GM12878 (cell line): ENCODE results near the gene XPOT. TPM values are rescaled to one million over a fixed set of nuclear protein-coding genes. Genes with fewer than 3 reads are reported as not detected.

Experiments used
- CBFB ChIP-seq: IDR thresholded peaks from 2 replicates; pipeline ENCODE4 v1.6.1; 2016; ENCODE audit warnings: antibody characterized with exemption, low read depth
- CBX5 ChIP-seq: sonication (generic); IDR thresholded peaks from 2 replicates; pipeline ENCODE4 v1.6.1; 2016; ENCODE audit warnings: low read depth, moderate library complexity, mild to moderate bottlenecking, inconsistent platforms
- CUX1 ChIP-seq: IDR thresholded peaks from 2 replicates; pipeline ENCODE4 v1.6.1; 2012; ENCODE audit warnings: improper control_type of control experiment, low read depth, low read length; ENCODE audit not compliant: insufficient replicate concordance
- DPF2 ChIP-seq: fragments of 450-650 bp; IDR thresholded peaks from 2 replicates; pipeline ENCODE4 v1.6.1; 2017; ENCODE audit warnings: mild to moderate bottlenecking
- FOXM1 ChIP-seq: IDR thresholded peaks from 2 replicates; pipeline ENCODE4 v1.6.1; 2012; ENCODE audit warnings: low read depth, mild to moderate bottlenecking, inconsistent platforms, low read length, moderate library complexity
- GABPA ChIP-seq: IDR thresholded peaks from 2 replicates; pipeline ENCODE4 v1.6.1; 2014; ENCODE audit warnings: antibody characterized with exemption, low read depth, mild to moderate bottlenecking, inconsistent platforms
- GATAD2B ChIP-seq: fragments of 450-650 bp; conservative IDR thresholded peaks from 2 replicates; pipeline ENCODE4 v1.6.1; 2017; ENCODE audit warnings: low read depth, mild to moderate bottlenecking, moderate library complexity
- HDAC2 ChIP-seq: fragments of 200-600 bp; sonication (generic); IDR thresholded peaks from 2 replicates; pipeline ENCODE4 v1.6.1; 2017
- IKZF1 ChIP-seq: fragments of 450-650 bp; conservative IDR thresholded peaks from 2 replicates; pipeline ENCODE4 v1.6.1; 2017; ENCODE audit warnings: antibody characterized with exemption, mild to moderate bottlenecking
- JUND ChIP-seq: IDR thresholded peaks from 2 replicates; pipeline ENCODE4 v1.6.1; 2012; ENCODE audit warnings: low read depth, mild to moderate bottlenecking, low read length, improper control_type of control experiment, moderate library complexity
- MAX ChIP-seq: IDR thresholded peaks from 2 replicates; pipeline ENCODE4 v1.6.1; 2012; ENCODE audit warnings: low read depth, low read length, improper control_type of control experiment
- NBN ChIP-seq: fragments of 450-650 bp; IDR thresholded peaks from 2 replicates; pipeline ENCODE4 v1.6.1; 2016
- NKRF ChIP-seq: fragments of 450-650 bp; conservative IDR thresholded peaks from 2 replicates; pipeline ENCODE4 v1.6.1; 2017; ENCODE audit warnings: mild to moderate bottlenecking, moderate library complexity
- NRF1 ChIP-seq: conservative IDR thresholded peaks from 2 replicates; pipeline ENCODE4 v1.6.1; 2011; ENCODE audit warnings: mild to moderate bottlenecking, low read depth, low read length, improper control_type of control experiment
- PML ChIP-seq: IDR thresholded peaks from 2 replicates; pipeline ENCODE4 v1.6.1; 2012; ENCODE audit warnings: low read length, inconsistent platforms
- POLR2AphosphoS2 ChIP-seq: IDR thresholded peaks from 2 replicates; pipeline ENCODE4 v1.6.1; 2011; ENCODE audit warnings: low read depth, mild to moderate bottlenecking, low read length, improper control_type of control experiment, moderate library complexity
- RELA ChIP-seq: fragments of 450-650 bp; IDR thresholded peaks from 2 replicates; pipeline ENCODE4 v1.8.0; 2014; ENCODE audit warnings: borderline replicate concordance; ENCODE audit not compliant: partially characterized antibody
- ZNF207 ChIP-seq: fragments of 450-650 bp; IDR thresholded peaks from 2 replicates; pipeline ENCODE4 v1.6.1; 2014; ENCODE audit warnings: antibody characterized with exemption, mild to moderate bottlenecking, borderline replicate concordance
- ZNF24 ChIP-seq: fragments of 450-650 bp; IDR thresholded peaks from 2 replicates; pipeline ENCODE4 v1.6.1; 2017; ENCODE audit warnings: antibody characterized with exemption, mild to moderate bottlenecking
- ZSCAN29 ChIP-seq: fragments of 450-650 bp; IDR thresholded peaks from 2 replicates; pipeline ENCODE4 v1.6.1; 2017; ENCODE audit warnings: mild to moderate bottlenecking, moderate library complexity
- polyA plus RNA-seq, 11 experiments: library from polyadenylated mRNA; depleted of rRNA in 4 of 11; unstranded in 6 of 11; stranded (reverse) in 5 of 11; fragments of >200 nt; fragmentation: Nextera tagmentation in 4 of 11; fragmentation: Illumina TruSeq in 1 of 11; extraction: Ambion mirVana in 4 of 11; extraction: Trizol in 1 of 11; gene quantifications; 1 replicate in 1 of 11; 2 replicates in 10 of 11; pipeline versions ENCODE4 v1.2.1 to v1.2.3, GENCODE V29; 2011 to 2016; ENCODE audit warnings: inconsistent platforms in 2 of 11, missing spikeins in 2 of 11, low read depth in 1 of 11
- total RNA-seq, 4 experiments: library from RNA; depleted of rRNA in 3 of 4; stranded (reverse); fragments of >200 nt in 3 of 4; fragmentation: Illumina TruSeq in 1 of 4; extraction: Trizol in 1 of 4; gene quantifications; 2 replicates each; pipeline versions ENCODE4 v1.2.1 to v1.2.3, GENCODE V29; 2013 to 2021
- TF ChIP-seq, protein P1 (sequence below): IDR thresholded peaks from 2 replicates; pipeline ENCODE4 v1.6.1; 2011; ENCODE audit warnings: borderline replicate concordance, low read depth, mild to moderate bottlenecking, moderate library complexity, mixed read lengths, low read length; ENCODE audit not compliant: insufficient read depth; ENCODE audit errors: extremely low read length

The XPOT gene
- total and polyA plus RNA-seq, 10 of the 15 experiments (the other 5 are each of a cell fraction or from before 2014, with no cell fraction given), result 11.9 to 66.3 (median 54.7) TPM

GRCh38 chr12:64451687-64452558 is 47.7 kb downstream of the XPOT start, which contains the start of gene TBK1 (continued):
- TF ChIP-seq JUND (no peak), FOXM1 (no peak), MAX (peak; percentile 95), NKRF (peak; percentile 88), CUX1 (no peak), ZNF24 (0 out of 2 replicates have a peak, but pooled peaks have one; percentile 48), NRF1 (peak; percentile 93), ZNF207 (peak; percentile 80; the same call in 1 of the 2 replicates), PML (0 out of 2 replicates have a peak, but pooled peaks have one; percentile 47), CBX5 (0 out of 2 replicates have a peak, but pooled peaks have one; percentile 9), NBN (peak; percentile 14; the same call in 1 of the 2 replicates), GABPA (no peak), HDAC2 (no peak), DPF2 (peak; percentile 91), CBFB (no peak), GATAD2B (peak; percentile 99), POLR2AphosphoS2 (peak; percentile 65), ZSCAN29 (peak; percentile 92), RELA (peak; percentile 74), IKZF1 (peak; percentile 87)
- TF ChIP-seq, protein P1, sequence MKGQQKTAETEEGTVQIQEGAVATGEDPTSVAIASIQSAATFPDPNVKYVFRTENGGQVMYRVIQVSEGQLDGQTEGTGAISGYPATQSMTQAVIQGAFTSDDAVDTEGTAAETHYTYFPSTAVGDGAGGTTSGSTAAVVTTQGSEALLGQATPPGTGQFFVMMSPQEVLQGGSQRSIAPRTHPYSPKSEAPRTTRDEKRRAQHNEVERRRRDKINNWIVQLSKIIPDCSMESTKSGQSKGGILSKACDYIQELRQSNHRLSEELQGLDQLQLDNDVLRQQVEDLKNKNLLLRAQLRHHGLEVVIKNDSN, result peak; percentile 97
